ENCODE measurements around the gene CSNK1G2.

The CSNK1G2 gene

DNA sequence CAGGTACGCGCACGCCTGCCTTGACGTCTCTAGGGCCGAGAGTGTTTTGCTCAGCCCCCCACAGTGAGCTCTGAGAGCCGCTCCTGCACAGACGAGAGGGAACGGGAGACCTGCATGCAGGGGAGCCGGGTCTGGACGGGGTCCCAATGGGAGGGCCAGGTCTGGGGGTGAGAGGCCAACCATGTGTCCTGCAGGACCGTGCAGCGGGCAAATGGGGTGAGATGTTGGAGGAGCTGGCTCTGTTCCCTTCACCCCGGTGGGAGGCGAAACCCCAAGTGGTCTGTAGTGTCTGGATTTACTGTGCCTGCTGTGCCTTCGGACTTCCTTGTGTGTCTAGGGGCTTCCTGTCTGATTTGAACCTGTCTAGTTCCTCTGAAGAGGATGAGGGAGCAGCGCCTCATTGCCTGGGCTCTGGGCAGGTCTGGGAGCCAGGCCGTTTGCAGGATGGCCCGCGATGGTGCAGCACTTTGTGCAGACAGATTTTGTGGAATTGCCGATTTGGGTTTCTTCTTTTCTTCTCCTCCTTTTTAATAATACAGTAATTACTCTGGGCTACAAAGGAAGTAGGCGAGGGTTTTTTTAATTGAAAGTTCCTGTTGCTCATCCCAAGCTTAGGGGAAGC is 2.1 kb downstream of the CSNK1G2 start:
- DNase-seq (ENCODE audit: insufficient read length, low spot score), result no peak
- no peak for FAIRE-seq

DNA sequence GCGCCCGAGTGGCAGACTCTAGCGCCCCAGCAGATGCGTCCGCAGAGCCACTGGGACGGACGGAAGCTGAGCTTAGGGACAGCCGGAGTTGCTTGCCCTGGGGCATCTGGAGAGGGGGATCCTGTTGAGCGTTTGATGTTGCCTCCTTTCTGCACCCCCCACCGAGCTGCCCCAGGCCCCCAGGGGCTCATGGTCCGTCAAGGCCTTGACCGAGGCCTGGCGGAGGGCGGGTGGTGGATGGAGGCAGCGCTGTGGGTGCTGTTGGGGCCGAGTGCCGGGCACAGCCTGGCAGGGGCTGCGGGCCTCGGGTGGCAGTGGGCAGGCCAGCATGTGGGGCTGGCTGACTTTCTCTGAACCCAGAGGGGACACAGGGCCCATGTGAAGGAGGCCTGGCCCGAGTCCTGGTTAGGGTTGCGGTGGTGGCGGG is 2.7 kb downstream of the CSNK1G2 start:
- FAIRE-seq (no peak), DNase-seq (ENCODE audit: insufficient read length, low spot score) (no peak)
- TF ChIP-seq, protein P1, sequence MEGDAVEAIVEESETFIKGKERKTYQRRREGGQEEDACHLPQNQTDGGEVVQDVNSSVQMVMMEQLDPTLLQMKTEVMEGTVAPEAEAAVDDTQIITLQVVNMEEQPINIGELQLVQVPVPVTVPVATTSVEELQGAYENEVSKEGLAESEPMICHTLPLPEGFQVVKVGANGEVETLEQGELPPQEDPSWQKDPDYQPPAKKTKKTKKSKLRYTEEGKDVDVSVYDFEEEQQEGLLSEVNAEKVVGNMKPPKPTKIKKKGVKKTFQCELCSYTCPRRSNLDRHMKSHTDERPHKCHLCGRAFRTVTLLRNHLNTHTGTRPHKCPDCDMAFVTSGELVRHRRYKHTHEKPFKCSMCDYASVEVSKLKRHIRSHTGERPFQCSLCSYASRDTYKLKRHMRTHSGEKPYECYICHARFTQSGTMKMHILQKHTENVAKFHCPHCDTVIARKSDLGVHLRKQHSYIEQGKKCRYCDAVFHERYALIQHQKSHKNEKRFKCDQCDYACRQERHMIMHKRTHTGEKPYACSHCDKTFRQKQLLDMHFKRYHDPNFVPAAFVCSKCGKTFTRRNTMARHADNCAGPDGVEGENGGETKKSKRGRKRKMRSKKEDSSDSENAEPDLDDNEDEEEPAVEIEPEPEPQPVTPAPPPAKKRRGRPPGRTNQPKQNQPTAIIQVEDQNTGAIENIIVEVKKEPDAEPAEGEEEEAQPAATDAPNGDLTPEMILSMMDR (IDR thresholded peaks at IDR 0.05; ENCODE audit: insufficient read depth, missing control alignments), result no peak

More for the DNA sequence above, 2.1 kb downstream of the CSNK1G2 start:
- TF ChIP-seq, protein P1 (IDR thresholded peaks at IDR 0.05; ENCODE audit: insufficient read depth, missing control alignments), result no peak

DNA sequence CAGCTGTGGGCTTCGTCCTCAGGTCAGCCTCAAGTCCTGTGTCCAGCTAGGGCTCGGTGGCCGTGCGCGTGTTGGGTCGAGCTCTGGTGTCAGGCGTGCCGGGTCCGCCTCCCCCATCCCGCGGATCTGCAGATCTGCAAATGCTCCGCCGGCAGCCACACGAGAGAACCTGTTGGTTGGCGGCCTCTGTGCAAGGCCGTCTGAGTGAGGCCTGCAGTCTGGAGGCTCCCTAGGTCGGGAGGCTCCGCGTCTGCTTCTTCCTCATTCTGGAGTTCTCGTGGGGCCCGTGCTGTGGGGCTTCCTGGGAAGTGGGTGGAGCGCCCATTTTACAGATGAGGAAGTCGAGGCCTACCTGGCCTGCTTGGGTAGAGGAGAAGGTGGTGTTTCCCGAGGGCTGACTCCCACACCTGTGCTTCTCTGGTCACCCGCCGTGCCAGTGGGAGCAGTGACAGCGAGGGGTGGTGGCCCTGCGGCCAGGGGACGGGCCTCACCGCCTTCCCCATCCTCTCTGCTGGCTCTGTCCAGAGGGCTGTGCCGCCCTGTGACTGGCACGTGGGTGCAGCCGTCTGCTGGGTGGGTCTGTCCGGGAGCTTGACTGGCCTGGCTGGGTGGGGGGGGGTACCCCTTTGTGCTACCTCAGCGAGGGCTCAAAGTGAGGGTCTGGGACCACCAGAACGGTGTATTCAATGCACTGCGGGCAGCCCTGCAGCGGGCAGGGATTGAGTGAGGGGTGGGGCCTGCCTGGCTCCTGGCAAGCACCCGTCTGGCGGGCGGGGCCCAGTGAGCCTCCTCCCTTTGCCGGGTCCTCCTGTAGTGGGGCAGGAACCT is 3.3 kb downstream of the CSNK1G2 start:
- no peak for FAIRE-seq
- no peak for DNase-seq (ENCODE audit: insufficient read length, low spot score)
- TF ChIP-seq, protein P1 (IDR thresholded peaks at IDR 0.05; ENCODE audit: insufficient read depth, missing control alignments), result no peak

DNA sequence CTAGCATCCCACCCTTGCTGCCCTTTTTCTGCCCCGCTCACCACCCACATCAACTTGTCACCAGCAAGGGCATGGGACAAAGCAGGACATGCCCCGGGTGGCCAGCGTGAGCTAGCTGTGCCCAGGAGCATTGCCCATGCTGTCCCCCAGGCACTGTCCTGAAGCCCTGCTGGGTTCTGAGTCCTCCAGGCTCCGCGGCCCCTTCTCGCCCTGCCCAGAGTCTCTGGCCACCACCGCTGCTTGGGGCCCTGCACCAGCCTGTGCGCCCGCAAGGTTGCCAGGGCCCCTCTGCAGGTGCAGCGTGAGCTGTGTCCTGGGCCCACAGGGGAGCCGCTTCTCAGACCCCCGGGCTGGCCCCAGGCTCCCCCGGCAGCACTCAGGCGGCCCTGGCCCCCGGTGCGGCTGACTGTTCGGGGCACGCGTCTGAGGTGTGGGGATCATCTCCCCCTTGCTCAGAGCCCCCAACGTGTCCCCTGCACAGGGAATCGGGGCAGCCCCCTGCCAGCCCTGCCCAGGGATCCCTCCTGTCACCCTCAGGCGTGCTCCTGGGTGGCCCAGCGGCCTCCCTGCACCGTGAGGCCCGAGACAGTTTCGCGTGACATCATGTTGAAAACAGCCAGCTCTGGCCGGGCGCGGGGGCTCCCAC is 4.1 kb downstream of the CSNK1G2 start:
- no peak for FAIRE-seq
- no peak for DNase-seq (ENCODE audit: insufficient read length, low spot score)
- TF ChIP-seq, protein P1 (IDR thresholded peaks at IDR 0.05; ENCODE audit: insufficient read depth, missing control alignments), result no peak

DNA sequence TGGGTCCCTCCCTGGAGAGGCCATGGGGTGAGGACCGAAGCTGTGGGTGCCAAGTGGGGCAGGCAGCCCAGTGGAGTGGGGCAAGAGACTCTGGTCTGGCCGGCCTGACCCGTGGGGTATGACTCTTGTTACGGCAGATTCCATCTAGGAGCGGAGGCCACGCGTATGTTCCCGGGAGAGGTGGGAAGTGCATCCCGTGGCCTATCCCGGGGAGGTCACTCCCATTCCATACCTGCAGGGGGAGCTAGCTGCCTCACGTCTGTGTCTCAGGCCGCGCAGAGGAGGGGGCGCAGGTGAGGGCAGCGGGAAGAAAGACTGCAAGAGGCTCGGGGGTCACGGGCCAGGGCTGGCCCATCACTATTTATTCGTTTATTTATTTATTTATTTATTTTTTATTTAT is 4.9 kb downstream of the CSNK1G2 start:
- no peak for FAIRE-seq
- DNase-seq (ENCODE audit: insufficient read length, low spot score), result peak; percentile 82
- TF ChIP-seq, protein P1 (IDR thresholded peaks at IDR 0.05; ENCODE audit: insufficient read depth, missing control alignments), result peak; percentile 63

DNA sequence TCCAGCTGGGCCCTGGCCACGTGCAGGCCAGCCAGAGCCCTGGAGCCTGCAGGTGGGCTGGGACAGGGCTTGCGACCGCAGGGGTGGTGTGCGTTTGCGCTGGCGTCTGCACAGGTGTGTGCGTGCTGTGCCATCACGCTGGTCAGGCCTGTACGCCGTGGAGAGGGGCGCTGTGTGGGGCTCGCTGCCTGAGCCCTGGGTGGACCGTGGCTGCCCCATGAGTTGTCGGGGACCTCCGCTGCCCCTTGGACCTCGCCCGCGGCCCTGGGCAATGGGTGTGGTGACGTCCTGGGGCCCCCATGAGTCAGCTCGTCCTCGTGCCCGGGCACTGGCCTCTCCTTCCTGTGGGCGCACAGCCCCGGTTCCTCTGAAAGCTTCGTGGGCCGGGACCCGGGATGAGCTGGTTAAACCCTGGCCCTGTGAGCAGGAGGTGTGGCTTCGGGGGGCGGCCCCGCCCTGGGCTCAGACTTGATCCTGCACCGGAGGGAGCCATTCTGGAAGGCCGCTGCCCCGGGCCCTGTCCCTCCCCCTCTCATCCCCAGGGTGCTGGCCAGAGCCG is 6.8 kb downstream of the CSNK1G2 start:
- DNase-seq (ENCODE audit: insufficient read length, low spot score), result no peak
- no peak for FAIRE-seq
- TF ChIP-seq, protein P1 (IDR thresholded peaks at IDR 0.05; ENCODE audit: insufficient read depth, missing control alignments), result no peak
